Thyroid gland (tissue), 4 donors: ENCODE data around the gene MTCH2. TPM values are rescaled to one million over a fixed set of nuclear protein-coding genes. Genes with fewer than 3 reads are reported as not detected.

Source experiments
- DNase-seq, 2 donors: peaks; one replicate each; pipeline ENCODE4 v3.0.0-alpha.2; 2019
- H3K27ac ChIP-seq, 3 donors: fragments of 200-600 bp; sonication (generic); 1 replicate in 2 of 3; 2 replicates in 1 of 3; pipeline ENCODE4 v1.5.1; 2016 to 2019; ENCODE audit warnings: mild to moderate bottlenecking in 1 of 3, moderate library complexity in 1 of 3
- H3K27me3 ChIP-seq: fragments of 200-600 bp; sonication (generic); one replicate; pipeline ENCODE4 v1.5.1; 2019
- H3K36me3 ChIP-seq, 2 donors: fragments of 200-600 bp; sonication (generic); one replicate each; pipeline ENCODE4 v1.5.1; 2016 to 2019
- H3K4me1 ChIP-seq, 2 donors: fragments of 200-600 bp; sonication (generic); one replicate each; pipeline ENCODE4 v1.5.1; 2017 to 2019
- H3K4me3 ChIP-seq, 3 donors: fragments of 200-600 bp; sonication (generic); replicated peaks in 1 of 3; 1 replicate in 2 of 3; 2 replicates in 1 of 3; pipeline ENCODE4 v1.5.1; 2016; ENCODE audit warnings: mild to moderate bottlenecking in 1 of 3
- H3K9me3 ChIP-seq: fragments of 200-600 bp; sonication (generic); one replicate; pipeline ENCODE4 v1.5.1; 2017
- CTCF ChIP-seq, 6 experiments: fragments of 200-600 bp in 3 of 6; fragments of 450-650 bp in 3 of 6; sonication (generic) in 3 of 6; IDR thresholded peaks; one replicate each; pipeline ENCODE4 v1.5.1; 2016 to 2019; ENCODE audit warnings: antibody characterized with exemption in 6 of 6, mild to moderate bottlenecking in 2 of 6, inconsistent platforms in 1 of 6, moderate library complexity in 1 of 6
- POLR2A ChIP-seq, 2 donors: fragments of 450-650 bp; IDR thresholded peaks; one replicate each; pipeline ENCODE4 v1.6.1; 2017; ENCODE audit warnings: antibody characterized with exemption in 2 of 2, mild to moderate bottlenecking in 2 of 2, moderate library complexity in 1 of 2
- WGBS, 2 donors: methylation state at CpG; one replicate each; pipeline ENCODE4 v1.1.5; 2017; 5-methylcytosine and 5-hydroxymethylcytosine counted together
- intact Hi-C: fragments of 100-400 bp; cut with DNase I; formaldehyde crosslinking; loops from one replicate; pipeline ENCODE4 v1.15.1; 2023
- total RNA-seq, 4 donors: library from RNA; depleted of rRNA; stranded (reverse); fragments of >200 nt; gene quantifications; one replicate each; pipeline ENCODE4 v1.2.3, GENCODE V29; 2016

Gene MTCH2
- total RNA-seq, 4 donors from 2014 or later = 70.3 to 126 (median 82.2) TPM

- no peaks in the 10 kb centered on the region for H3K27me3 ChIP-seq
- H3K27ac ChIP-seq = no peak overlapping the region
- no peaks in the 10 kb centered on the region for H3K4me1 ChIP-seq
- no peak for DNase-seq
- no peaks in the 10 kb centered on the region for H3K9me3 ChIP-seq
- intact Hi-C loops = no loop called here
- WGBS, 2 donors = 63 to 64% methylated on average over 6 of the region's 6 CpGs
- TF ChIP-seq CTCF (IDR thresholded peaks at IDR 0.05) (no peak), POLR2A (IDR thresholded peaks at IDR 0.05) (no peak)
- H3K4me3 ChIP-seq = no peak overlapping the region
- H3K36me3 ChIP-seq = no peaks in the 10 kb centered on the region
Observed at GRCh38 chr11:47656260-47656885, 14.0 kb upstream of the MTCH2 start.

GRCh38 chr11:47651818-47652469, 9.6 kb upstream of the MTCH2 start:
- DNase-seq = no peak
- no peak overlapping the region for H3K4me3 ChIP-seq
- 94 to 96% methylated on average over 5 of the region's 5 CpGs for WGBS, 2 donors
- no peaks in the 10 kb centered on the region for H3K36me3 ChIP-seq
- H3K27ac ChIP-seq = no peak overlapping the region
- H3K4me1 ChIP-seq = no peaks in the 10 kb centered on the region
- H3K27me3 ChIP-seq = no peaks in the 10 kb centered on the region
- no peak for TF ChIP-seq POLR2A (IDR thresholded peaks at IDR 0.05)
- no peak for TF ChIP-seq CTCF (IDR thresholded peaks at IDR 0.05)
- intact Hi-C loops = no loop called here
- H3K9me3 ChIP-seq = no peaks in the 10 kb centered on the region

- 65 to 70% methylated on average over 3 of the region's 3 CpGs for WGBS, 2 donors
- Histone ChIP-seq H3K4me3 (no peak overlapping the region), H3K36me3 (no peaks in the 10 kb centered on the region), H3K9me3 (no peaks in the 10 kb centered on the region), H3K4me1 (no peaks in the 10 kb centered on the region), H3K27ac (no peak overlapping the region), H3K27me3 (no peaks in the 10 kb centered on the region)
- no peak for DNase-seq
- TF ChIP-seq POLR2A (IDR thresholded peaks at IDR 0.05) (no peak), CTCF (IDR thresholded peaks at IDR 0.05) (no peak)
- intact Hi-C loops = no loop called here
Observed at GRCh38 chr11:47649276-47649675, 6.9 kb upstream of the MTCH2 start.

GRCh38 chr11:47646019-47646418, 3.7 kb upstream of the MTCH2 start:
- H3K27me3 ChIP-seq = no peaks in the 10 kb centered on the region
- no peak overlapping the region for H3K4me3 ChIP-seq
- intact Hi-C loops = no loop called here
- H3K36me3 ChIP-seq = no peaks in the 10 kb centered on the region
- WGBS, 2 donors = 91 to 93% methylated on average over 6 of the region's 6 CpGs
- H3K4me1 ChIP-seq = peaks cover 0 to 8% of the 10 kb centered on the region in 2 donors
- no peak for DNase-seq
- no peak overlapping the region for H3K27ac ChIP-seq
- no peaks in the 10 kb centered on the region for H3K9me3 ChIP-seq
- TF ChIP-seq POLR2A (IDR thresholded peaks at IDR 0.05) = no peak
- no peak for TF ChIP-seq CTCF (IDR thresholded peaks at IDR 0.05)

GRCh38 chr11:47645500-47645899, 3.1 kb upstream of the MTCH2 start:
- no peak for DNase-seq
- Histone ChIP-seq H3K4me1 (peaks cover 0 to 13% of the 10 kb centered on the region in 2 donors), H3K27ac (no peak overlapping the region), H3K4me3 (no peak overlapping the region), H3K9me3 (no peaks in the 10 kb centered on the region), H3K27me3 (no peaks in the 10 kb centered on the region), H3K36me3 (no peaks in the 10 kb centered on the region)
- 76% methylated on average over 6 of the region's 6 CpGs for WGBS, 2 donors
- no peak for TF ChIP-seq POLR2A (IDR thresholded peaks at IDR 0.05)
- TF ChIP-seq CTCF (IDR thresholded peaks at IDR 0.05) = no peak
- intact Hi-C loops = no loop called here
